HL-60/S4 (cell line): ENCODE measurements around the gene CCDC12.
"Not testable (repeated sequence)": the region's sequence is repeated elsewhere in the genome, so short reads cannot be mapped to it uniquely, and the experiment has no call there.

Source experiments
- in situ Hi-C: fragments of 300-500 bp; cut with MboI; formaldehyde crosslinking; loops from 2 replicates; pipeline ENCODE4 v1.14.3; 2022; ENCODE audit warnings: low sequenced_read_pairs

The CCDC12 gene

GRCh38 chr3:46926039-46926438 lies 50.5 kb downstream of the CCDC12 start:
- in situ Hi-C loops, result no loop called here

GRCh38 chr3:46925585-46925934 lies 51.0 kb downstream of the CCDC12 start:
- in situ Hi-C loops, result no loop called here

GRCh38 chr3:46924921-46925584 lies 51.5 kb downstream of the CCDC12 start:
- in situ Hi-C loops, result no loop called here

GRCh38 chr3:46923559-46924350 lies 52.8 kb downstream of the CCDC12 start:
- in situ Hi-C loops, result no loop called here

GRCh38 chr3:46922871-46923558 lies 53.5 kb downstream of the CCDC12 start:
- in situ Hi-C loops, result no loop called here

GRCh38 chr3:46922426-46922825 lies 54.1 kb downstream of the CCDC12 start:
- in situ Hi-C loops, result no loop called here

- in situ Hi-C loops, result no loop called here
Measured at GRCh38 chr3:46921871-46922271, 54.7 kb downstream of the CCDC12 start.

- in situ Hi-C loops, result no loop called here
Measured at GRCh38 chr3:46921041-46921440, 55.5 kb downstream of the CCDC12 start.

GRCh38 chr3:46918634-46919033 lies 57.9 kb downstream of the CCDC12 start:
- in situ Hi-C loops, result no loop called here

GRCh38 chr3:46918202-46918601 lies 58.3 kb downstream of the CCDC12 start:
- in situ Hi-C loops, result no loop called here

GRCh38 chr3:46917257-46917656 lies 59.3 kb downstream of the CCDC12 start:
- in situ Hi-C loops, result no loop called here

GRCh38 chr3:46916799-46917198 lies 59.7 kb downstream of the CCDC12 start:
- in situ Hi-C loops, result no loop called here

GRCh38 chr3:46916278-46916677 lies 60.3 kb downstream of the CCDC12 start:
- in situ Hi-C loops, result no loop called here

- in situ Hi-C loops, result no loop called here
Measured at GRCh38 chr3:46915297-46915822, 61.2 kb downstream of the CCDC12 start.

GRCh38 chr3:46914849-46915248 lies 61.7 kb downstream of the CCDC12 start:
- in situ Hi-C loops, result no loop called here

GRCh38 chr3:46913644-46914043 lies 62.9 kb downstream of the CCDC12 start:
- in situ Hi-C loops, result no loop called here

GRCh38 chr3:46912986-46913385 lies 63.6 kb downstream of the CCDC12 start:
- in situ Hi-C loops, result no loop called here

GRCh38 chr3:46910914-46911313 lies 65.6 kb downstream of the CCDC12 start:
- in situ Hi-C loops, result not testable (repeated sequence)

- in situ Hi-C loops, result no loop called here
Measured at GRCh38 chr3:46910166-46910760, 66.3 kb downstream of the CCDC12 start.

GRCh38 chr3:46909535-46910161 lies 66.9 kb downstream of the CCDC12 start:
- in situ Hi-C loops, result no loop called here

GRCh38 chr3:46908986-46909534 lies 67.5 kb downstream of the CCDC12 start:
- in situ Hi-C loops, result no loop called here
